T-cell (primary cell): ENCODE measurements around the gene CR2. TPM values are rescaled to one million over a fixed set of nuclear protein-coding genes. Genes with fewer than 3 reads are reported as not detected.

Experiments
- total RNA-seq, 35 experiments: library from RNA in 6 of 35; stranded (reverse) in 6 of 35; fragments of 120-200 nt in 1 of 35; gene quantifications; one replicate each; pipeline versions ENCODE4 v1.2.1 to v1.2.4 and lab custom pipeline; 2013 to 2026

Gene CR2
- total RNA-seq, 5 donors from 2014 or later (not counting 1 experiment from before 2014, with no cell fraction given), result 1.4 to 4.6 (median 2.1) TPM

Other genes starting within 250 kb of the CR2 start
- gene CD55, start 132.7 kb upstream of the CR2 start, total RNA-seq, result 100 to 1,000 TPM in 3 of 5 donors, 10 to 100 TPM in 2; 86.2 to 218 (median 117) TPM
- 10 to 100 TPM in 2 of 5 donors, 1 to 10 TPM in 3; 2.8 to 11.7 (median 8.8) TPM for gene CR1, start 41.8 kb downstream of the CR2 start, total RNA-seq
- gene CR1L, start 190.8 kb downstream of the CR2 start, total RNA-seq, result under 1 TPM in 2 of 5 donors, not detected in 3; 0.20 to 0.37 TPM